Measurements from ENCODE around the gene KRTAP5-1.
"Not testable (repeated sequence)": the region's sequence is repeated elsewhere in the genome, so short reads cannot be mapped to it uniquely, and the experiment has no call there.

Gene KRTAP5-1, protein sequence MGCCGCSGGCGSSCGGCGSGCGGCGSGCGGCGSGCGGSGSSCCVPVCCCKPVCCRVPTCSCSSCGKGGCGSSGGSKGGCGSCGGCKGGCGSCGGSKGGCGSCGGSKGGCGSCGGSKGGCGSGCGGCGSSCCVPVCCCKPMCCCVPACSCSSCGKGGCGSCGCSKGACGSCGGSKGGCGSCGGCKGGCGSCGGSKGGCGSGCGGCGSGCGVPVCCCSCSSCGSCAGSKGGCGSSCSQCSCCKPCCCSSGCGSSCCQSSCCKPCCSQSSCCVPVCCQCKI

DNA sequence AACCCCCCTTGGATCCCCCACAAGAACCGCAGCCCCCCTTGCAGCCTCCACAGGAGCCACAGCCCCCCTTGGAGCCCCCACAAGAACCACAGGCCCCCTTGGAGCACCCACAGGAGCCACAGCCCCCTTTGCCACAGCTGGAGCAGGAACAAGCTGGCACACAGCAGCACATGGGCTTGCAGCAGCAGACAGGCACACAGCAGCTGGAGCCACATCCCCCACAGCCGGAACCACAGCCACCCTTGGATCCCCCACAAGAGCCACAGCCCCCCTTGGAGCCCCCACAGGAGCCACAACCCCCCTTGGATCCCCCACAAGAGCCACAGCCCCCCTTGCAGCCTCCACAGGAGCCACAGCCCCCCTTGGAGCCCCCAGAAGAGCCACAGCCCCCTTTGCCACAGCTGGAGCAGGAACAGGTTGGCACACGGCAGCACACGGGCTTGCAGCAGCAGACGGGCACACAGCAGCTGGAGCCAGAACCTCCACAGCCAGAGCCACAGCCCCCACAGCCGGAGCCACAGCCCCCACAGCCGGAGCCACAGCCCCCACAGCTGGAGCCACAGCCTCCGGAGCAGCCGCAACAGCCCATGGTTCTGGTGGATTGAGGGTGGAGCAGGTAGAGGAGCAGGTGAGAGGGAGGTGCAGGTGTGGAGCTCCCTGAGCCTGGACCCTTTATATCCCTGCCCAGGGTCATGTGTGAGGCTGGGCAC lies at the start of gene KRTAP5-1:
KRTAP5-1 (minus strand) TSS at position 623 of the 710 bp plus-strand sequence; CDS start at position 589, 34 bp downstream.
- H3K4me3 ChIP-seq (replicated peaks; ENCODE audit: low read depth, low read length); DNase-seq (ENCODE audit: low read depth): not testable (repeated sequence)

- TF ChIP-seq, protein P1, sequence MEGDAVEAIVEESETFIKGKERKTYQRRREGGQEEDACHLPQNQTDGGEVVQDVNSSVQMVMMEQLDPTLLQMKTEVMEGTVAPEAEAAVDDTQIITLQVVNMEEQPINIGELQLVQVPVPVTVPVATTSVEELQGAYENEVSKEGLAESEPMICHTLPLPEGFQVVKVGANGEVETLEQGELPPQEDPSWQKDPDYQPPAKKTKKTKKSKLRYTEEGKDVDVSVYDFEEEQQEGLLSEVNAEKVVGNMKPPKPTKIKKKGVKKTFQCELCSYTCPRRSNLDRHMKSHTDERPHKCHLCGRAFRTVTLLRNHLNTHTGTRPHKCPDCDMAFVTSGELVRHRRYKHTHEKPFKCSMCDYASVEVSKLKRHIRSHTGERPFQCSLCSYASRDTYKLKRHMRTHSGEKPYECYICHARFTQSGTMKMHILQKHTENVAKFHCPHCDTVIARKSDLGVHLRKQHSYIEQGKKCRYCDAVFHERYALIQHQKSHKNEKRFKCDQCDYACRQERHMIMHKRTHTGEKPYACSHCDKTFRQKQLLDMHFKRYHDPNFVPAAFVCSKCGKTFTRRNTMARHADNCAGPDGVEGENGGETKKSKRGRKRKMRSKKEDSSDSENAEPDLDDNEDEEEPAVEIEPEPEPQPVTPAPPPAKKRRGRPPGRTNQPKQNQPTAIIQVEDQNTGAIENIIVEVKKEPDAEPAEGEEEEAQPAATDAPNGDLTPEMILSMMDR (IDR thresholded peaks at IDR 0.05; ENCODE audit: low read length, missing control alignments), result no peak
- no peak overlapping the region for H3K4me3 ChIP-seq (replicated peaks; ENCODE audit: low read depth, low read length)
- no peak for DNase-seq (ENCODE audit: low read depth)
Measured at GRCh38 chr11:1633864-1634263, 48.8 kb upstream of the KRTAP5-1 start.

DNA sequence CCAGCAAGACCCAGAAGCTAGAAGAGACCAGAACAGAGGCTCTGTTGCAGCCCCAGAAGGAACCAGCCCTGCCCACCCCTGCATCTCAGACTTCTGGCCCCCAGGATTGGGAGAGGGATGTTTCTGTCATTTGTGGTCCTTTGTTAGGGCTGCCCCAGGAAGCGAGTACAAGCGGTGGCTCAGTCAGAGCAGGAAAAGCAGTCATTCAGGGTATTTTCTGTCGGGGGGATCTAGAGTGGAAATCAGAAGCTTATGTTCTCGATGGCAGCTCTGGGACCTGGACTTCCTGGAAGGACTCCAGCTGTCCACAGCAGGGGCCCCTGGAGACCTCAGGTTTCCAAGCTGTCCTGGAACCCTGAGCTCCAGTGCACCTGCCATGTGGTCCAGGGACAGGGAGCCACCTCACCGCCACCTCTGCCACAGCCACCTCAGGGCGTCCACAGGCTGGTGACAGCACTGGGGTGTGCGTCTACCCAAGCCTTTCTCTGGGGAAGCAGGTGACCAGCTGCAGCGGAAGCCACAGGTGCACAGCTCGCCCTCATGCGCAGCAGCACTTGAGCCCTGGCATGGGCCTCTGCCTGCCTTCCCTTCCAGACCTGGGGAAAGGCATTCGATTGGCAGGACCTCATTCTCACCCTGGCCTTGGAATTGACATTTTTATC lies 47.1 kb upstream of the KRTAP5-1 start:
- DNase-seq (ENCODE audit: low read depth), result no peak
- TF ChIP-seq, protein P1 (IDR thresholded peaks at IDR 0.05; ENCODE audit: low read length, missing control alignments), result no peak

DNA sequence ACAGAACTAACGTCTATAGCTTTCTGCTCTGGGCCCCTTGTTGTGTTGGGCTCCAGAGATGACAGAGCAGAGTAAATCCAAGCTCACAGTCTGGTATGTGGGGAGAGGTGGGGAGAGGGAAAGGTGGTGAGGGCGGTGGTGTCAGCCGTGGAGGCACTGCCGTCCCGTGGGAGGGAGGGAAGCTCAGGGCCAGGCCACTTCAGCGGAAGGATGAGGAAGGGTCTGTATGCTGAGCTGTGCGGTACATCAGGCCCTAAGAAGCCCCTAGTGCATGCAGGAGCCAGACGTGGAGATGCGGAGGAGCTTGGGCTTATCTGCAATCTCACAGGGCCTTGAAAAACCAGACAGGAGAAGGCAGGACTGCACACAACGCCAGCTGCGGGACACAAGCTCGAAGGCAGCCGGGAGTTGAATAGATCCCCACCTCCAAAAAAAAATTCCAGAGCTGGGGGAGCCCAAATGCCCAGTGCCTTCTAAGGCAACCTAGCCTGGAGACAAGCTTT lies 46.0 kb upstream of the KRTAP5-1 start:
- TF ChIP-seq, protein P1 (IDR thresholded peaks at IDR 0.05; ENCODE audit: low read length, missing control alignments), result no peak

More for the DNA sequence above, 47.1 kb upstream of the KRTAP5-1 start:
- no peak overlapping the region for H3K4me3 ChIP-seq (replicated peaks; ENCODE audit: low read depth, low read length)

DNA sequence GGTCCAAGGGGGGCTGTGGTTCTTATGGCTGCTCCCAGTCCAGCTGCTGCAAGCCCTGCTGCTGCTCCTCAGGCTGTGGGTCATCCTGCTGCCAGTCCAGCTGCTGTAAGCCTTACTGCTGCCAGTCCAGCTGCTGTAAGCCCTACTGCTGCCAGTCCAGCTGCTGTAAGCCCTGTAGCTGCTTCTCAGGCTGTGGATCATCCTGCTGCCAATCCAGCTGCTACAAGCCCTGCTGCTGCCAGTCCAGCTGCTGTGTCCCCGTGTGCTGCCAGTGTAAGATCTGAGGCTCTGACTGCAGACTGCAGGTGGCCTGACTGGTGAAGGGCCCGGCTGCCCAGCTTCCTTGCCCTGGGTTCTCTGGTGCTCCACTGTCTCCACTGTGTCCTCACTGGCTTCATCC lies 45.2 kb upstream of the KRTAP5-1 start:
- no peak for DNase-seq (ENCODE audit: low read depth)
- no peak overlapping the region for H3K4me3 ChIP-seq (replicated peaks; ENCODE audit: low read depth, low read length)
- TF ChIP-seq, protein P1 (IDR thresholded peaks at IDR 0.05; ENCODE audit: low read length, missing control alignments), result no peak

More for the DNA sequence above, 46.0 kb upstream of the KRTAP5-1 start:
- DNase-seq (ENCODE audit: low read depth), result no peak
- H3K4me3 ChIP-seq (replicated peaks; ENCODE audit: low read depth, low read length), result no peak overlapping the region

- DNase-seq (ENCODE audit: low read depth), result no peak
- TF ChIP-seq, protein P1 (IDR thresholded peaks at IDR 0.05; ENCODE audit: low read length, missing control alignments), result no peak
- no peak within 1 kb of the TSS for H3K4me3 ChIP-seq (replicated peaks; ENCODE audit: low read depth, low read length)
Measured at GRCh38 chr11:1629326-1630185, 44.5 kb upstream of the KRTAP5-1 start, which contains the start of gene KRTAP5-5. KRTAP5-5 (plus strand) TSS chr11:1629775; CDS start chr11:1629841, 66 bp downstream.
